HG03025 (cell line): ENCODE measurements around the gene FAM131B.
"Not testable (repeated sequence)": the region's sequence is repeated elsewhere in the genome, so short reads cannot be mapped to it uniquely, and the experiment has no call there.

Experiments used
- ATAC-seq: cut with Tn5 transposase; IDR thresholded peaks from one replicate; pipeline ENCODE4 v1.9.1; 2021; ENCODE audit warnings: mild to moderate bottlenecking, moderate library complexity; ENCODE audit not compliant: unreplicated experiment, low FRiP score

FAM131B gene

DNA sequence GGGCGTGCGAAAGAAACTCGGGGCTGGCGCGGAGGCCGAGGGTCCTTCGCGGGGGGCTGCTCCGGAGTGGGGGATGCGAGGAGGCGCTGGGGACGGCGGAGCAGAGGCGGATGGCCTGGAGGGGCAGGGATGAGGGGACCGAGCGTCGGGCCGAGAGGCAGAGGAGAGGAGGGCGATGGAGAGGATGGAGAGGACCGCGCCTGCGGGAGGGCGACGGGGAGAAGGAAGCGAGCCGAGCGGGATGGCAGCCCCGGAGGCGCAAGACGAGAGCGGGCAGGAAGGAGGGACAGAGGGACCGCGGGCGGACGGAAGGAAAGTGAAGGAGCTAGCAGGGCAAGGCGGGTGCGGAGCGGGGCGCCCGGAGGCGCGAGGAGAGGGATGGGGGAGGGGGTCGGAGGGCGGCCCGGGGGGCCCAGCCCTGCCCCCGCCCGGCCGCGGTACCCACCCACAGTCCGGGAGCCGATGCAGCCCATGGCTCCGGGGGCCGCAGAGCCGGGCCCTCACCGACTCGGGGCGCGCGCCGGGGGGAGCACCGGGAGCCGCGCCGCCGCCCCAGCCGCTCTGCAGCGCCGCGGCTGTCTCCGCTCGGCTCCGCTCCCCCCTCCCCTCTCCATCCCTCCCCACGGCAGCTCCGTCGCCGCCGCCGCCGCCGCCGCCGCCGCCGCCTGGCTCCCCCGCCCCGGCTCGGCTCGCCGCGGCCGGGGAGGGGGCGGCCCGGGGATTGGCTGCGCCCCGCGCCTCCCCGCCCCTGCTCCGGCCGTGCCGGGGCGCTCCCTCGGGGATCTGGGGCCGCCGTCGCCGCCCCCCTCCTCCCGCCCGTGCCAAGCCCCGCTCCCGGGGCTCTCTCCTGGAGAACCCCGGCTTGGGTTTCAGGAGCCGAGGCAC is at the start of gene FAM131B:
Gene FAM131B, minus strand, starts transcription at position 583 of the 885 bp plus-strand sequence. Its CDS starts 110 bp downstream, at position 473.
- no peak for ATAC-seq

GRCh38 chr7:143411976-143412708 is 49.6 kb upstream of the FAM131B start:
- ATAC-seq: no peak

GRCh38 chr7:143410521-143411004 is 48.0 kb upstream of the FAM131B start:
- ATAC-seq: no peak

DNA sequence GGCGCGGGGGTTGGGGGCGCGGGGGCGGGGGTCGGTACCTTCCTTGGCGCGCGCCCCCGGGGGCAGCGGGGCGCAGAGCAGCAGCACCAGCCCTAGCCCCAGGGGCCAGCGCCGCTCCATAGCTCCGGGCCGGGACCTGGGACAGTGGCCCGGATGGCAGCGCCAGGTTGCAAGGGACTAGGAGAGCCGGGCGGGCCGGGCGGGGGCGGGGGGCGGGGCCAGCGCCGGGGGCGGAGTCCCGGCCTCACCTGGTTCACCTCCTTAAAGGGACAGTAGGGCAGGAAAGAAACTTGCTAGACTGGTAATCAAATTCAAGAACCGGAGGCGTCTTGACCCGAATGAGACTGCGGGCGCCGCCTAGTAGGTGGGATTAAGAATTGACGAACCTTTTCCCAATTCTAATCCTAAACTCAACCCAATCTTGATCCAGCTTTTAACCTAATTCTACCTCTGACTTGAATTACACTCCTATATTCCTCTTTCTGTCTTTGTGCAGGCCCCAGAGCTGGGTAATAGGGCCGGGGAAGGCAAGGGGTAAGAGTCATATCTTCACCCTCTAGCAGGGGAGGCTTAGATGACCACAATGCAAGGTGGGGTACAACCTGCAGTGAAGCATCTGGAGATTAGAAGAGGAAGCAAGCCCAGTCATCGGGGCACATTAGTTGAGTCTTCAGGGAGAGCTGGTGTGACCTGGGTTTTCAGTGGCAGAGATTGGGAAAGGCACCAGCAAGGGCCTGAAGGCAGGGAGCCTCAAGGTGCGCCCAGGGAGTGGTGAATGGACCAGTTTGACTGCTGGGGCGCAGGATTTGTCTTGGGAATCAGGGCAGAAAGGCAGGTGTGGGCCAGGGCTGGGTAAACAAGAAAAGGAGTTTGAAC is 46.4 kb upstream of the FAM131B start, which contains the start of gene EPHA1:
Gene EPHA1, minus strand, starts transcription at position 171 of the 876 bp plus-strand sequence. Its CDS starts 51 bp downstream, at position 120.
- no peak for ATAC-seq

DNA sequence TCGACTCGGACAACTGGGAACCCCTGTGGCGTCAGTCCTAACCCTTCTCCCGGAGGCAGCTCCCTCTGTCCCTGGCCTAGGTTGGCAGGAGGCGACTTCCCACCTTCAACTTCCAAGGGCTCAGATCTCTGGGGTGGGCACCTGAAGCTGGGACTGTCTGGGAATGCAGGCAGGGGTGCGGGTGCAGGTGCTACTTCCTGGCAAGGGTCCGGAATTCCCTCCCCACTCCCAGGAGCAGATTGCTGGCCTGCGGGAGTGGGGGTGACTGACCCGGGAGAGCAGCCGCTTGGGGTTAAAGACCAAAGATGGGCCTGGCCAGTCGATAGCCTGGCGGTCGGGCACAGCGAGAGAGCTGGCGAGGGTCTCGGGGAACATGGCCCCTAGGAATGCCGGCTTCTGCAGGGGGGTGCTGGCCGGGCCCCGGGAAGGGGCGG is 45.8 kb upstream of the FAM131B start:
- ATAC-seq: no peak

DNA sequence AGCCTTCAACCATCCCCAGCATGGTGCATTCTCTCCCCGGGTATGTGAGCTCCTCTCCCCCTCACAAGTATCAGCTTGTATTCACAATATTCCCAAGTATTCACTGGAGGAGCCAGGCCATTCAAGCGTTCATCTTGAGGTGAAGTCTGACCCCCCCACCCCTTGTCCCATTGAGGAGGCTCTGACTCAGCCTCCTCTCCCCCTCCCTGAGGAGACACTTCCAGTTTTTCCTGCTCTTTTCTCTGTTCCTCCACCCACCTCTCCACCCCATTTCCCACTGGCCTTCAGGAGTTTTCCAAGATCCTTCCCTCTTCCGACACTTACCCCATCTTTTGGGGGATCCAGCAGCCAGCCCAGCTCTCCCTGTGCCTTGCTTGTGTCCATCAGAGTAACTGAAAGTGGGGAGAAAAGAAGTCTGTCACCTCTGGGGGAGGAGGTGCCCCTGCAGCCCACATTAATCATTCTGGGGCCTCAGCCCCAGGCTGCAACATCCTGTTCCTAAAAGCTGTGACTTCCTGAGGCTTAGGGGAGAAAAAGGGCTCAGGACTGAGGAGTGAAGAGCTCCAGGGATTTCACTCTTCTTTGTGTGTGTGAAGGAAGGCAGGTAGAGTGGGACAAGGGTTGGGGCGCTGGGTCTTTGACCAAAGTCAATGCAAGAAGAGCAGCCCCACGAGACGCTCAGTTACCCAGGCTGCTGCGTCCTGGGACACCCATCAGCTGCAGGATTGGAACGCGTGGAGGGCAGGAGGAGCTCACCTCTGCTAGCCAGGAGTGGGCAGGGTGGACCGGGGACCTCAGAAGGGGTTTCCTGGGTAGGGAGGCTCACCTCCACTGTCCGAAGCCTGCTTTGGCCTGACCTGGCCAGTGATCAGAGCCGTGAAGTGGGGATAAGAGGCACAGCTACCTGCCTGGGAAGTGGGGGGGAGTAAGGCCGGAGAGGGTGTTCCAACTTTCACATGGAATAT is 45.1 kb upstream of the FAM131B start:
- no peak for ATAC-seq

GRCh38 chr7:143406002-143406357 is 43.5 kb upstream of the FAM131B start:
- no peak for ATAC-seq

DNA sequence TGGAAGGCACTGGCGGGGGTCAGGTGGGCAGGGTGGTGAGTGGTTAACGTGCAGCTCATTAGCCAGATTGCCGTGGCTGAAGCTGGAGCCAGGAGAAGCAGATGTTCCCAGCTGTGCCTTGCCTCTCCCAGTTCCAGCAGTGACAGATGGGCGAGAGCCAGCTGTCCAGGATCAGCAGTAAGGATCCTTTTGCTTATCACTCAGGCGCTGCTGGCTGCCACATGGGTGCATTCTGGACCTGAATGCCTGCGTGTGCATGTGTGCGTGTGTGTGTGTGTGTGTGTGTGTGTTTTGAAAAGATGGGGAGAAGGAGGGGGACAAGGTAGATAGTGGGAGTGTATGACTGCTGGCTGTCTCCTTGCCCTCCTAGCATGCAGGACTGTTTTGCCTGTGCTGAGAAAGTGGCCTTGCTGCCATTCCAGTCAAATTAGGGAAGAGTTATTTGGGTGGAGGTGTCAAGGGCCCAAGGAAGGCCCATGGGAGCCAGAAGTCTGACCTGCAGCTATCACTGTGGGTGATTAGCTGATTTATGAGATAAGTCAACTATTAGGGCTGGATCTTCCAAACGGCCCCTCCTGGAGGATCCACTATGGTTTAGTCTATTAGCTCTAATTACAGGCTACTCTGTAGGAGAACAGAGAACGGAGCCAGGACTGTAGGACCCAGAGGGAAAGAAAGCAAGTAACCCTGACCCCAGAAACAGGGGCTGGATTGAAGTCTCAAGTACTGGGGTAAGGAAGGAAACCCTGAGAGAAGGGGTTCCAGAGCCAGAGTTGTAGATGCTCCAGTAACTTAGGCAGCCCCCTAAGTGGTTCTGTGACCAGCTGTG is 42.9 kb upstream of the FAM131B start:
- ATAC-seq: no peak

GRCh38 chr7:143402233-143402632 is 39.7 kb upstream of the FAM131B start:
- not testable (repeated sequence) for ATAC-seq

GRCh38 chr7:143401265-143401664 is 38.8 kb upstream of the FAM131B start:
- ATAC-seq: no peak

DNA sequence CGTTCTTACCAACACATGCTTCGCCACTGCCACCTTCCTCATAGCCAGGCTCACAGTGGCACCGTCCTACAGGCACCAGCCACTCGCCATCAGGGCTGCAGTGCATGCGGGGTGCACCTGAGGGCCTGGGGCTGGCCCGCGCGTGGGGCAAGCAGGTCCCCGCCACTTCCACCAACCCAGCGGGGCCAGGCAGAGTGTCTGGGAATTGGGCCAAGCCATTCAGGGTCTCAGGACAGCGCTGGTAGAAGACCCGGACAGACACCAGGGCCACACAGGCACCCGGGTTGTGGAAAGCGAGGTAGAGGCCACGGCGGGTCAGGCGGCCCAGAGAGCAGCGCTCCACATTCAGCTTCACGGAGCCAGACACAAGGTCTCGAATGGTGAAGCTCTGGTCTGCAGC is 37.1 kb upstream of the FAM131B start:
- ATAC-seq: no peak

GRCh38 chr7:143399151-143399550 is 36.6 kb upstream of the FAM131B start:
- no peak for ATAC-seq

- no peak for ATAC-seq
Observed at GRCh38 chr7:143398616-143399015, 36.1 kb upstream of the FAM131B start.

DNA sequence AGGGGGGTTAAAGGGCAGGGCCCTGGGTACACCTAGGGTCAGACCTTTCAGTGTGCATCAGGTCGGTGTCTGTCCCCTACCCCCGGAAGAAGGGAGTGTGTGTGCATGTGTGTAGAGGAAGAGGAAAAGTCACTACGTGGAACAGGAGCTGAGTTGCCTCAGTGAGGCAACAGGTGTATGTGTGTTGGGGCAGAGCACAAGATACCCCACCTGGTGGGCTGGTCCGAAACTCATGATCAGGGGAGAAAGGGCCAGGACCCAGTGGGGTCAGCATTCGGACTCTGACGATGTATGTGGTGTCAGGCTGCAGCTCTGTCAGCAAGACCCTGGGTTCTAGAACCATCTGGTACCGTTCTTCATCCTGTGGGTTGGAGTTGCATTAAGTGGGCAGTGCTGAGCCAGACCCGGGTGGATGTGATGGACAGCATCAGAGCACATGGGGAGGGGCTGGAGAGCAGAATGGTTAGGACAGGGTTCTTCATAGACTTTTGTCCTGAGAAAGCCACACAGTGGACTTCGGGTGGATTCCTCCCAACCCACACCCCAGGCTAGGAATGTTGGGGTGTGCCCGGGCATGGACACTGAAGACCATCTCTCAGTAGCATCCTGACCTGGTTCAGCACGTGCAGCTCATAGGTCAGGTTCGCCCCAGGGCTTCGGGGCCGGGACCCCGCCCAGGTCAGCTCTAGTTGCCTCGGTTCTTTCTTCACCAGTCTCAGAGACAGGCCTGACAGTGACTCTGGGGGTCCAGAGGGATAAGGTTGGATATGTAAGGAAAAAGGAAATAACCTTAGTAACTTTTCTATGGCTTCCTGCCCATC is 35.4 kb upstream of the FAM131B start:
- no peak for ATAC-seq

DNA sequence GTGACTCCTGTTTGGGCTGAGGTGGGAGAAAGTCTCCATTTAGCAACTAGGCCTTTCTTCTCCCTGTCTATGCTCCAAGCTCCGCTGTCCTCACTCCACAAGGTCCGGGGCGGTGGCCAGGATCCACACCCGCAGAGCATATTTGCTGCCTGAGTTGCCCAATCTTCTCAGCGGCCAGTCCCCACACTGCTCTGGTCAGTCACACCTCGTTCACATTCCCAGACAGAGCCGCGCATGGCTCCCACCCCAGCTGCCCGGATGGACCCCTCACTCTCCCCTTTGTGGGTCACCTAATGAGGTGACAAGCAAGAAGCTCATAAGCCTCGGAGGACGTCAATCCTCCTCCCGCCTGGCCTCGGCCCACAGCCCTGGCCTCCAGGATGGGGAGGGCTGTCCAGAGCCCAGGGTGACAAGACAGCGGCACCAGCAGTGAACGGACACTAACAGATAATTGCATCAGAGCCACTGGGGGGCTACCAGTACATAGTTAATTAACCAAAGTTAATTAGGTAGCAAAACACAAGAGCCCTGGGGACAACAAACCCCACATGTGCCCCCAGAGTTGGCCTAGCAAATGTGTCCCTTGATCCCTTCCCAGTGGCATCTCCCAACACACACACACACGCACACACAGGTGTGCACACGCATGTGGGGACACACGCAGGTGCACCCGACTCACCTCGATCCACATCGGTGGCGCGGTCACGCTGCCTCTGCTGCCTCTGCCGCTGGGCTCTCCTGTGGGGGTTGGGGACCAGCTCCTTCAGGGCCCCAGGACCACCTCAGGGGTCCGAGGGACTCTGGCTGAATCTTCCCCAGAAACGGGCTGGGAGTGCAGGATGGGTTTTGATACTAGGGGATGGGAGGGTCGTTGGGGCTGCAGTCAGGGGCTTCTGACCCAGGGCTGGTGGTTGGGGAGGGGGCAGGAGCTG is 34.4 kb upstream of the FAM131B start:
- no peak for ATAC-seq

- no peak for ATAC-seq
Observed at GRCh38 chr7:143396182-143396581, 33.7 kb upstream of the FAM131B start.
